Activated naive CD8-positive, alpha-beta T cell treated with anti-CD3 and anti-CD28 coated beads for 36 hours (primary cell): ENCODE results near the gene ARHGEF17. TPM values are rescaled to one million over a fixed set of nuclear protein-coding genes. Genes with fewer than 3 reads are reported as not detected.

Source experiments
- DNase-seq: peaks from one replicate; pipeline ENCODE4 v3.0.0; 2021
- H3K27ac Mint-ChIP-seq: one replicate; pipeline ENCODE4 v1.8.0; 2022; ENCODE audit warnings: mild to moderate bottlenecking, moderate library complexity, mixed read lengths
- H3K27me3 Mint-ChIP-seq: one replicate; pipeline ENCODE4 v1.8.0; 2022; ENCODE audit warnings: mild to moderate bottlenecking, mixed read lengths
- H3K36me3 Mint-ChIP-seq: one replicate; pipeline ENCODE4 v1.8.0; 2021; ENCODE audit warnings: mild to moderate bottlenecking, mixed read lengths
- H3K4me1 Mint-ChIP-seq: one replicate; pipeline ENCODE4 v1.8.0; 2021; ENCODE audit warnings: mixed read lengths
- H3K4me3 Mint-ChIP-seq: one replicate; pipeline ENCODE4 v1.8.0; 2022; ENCODE audit warnings: mild to moderate bottlenecking, moderate library complexity, mixed read lengths
- H3K9me3 Mint-ChIP-seq: one replicate; pipeline ENCODE4 v1.8.0; 2022; ENCODE audit warnings: mixed read lengths
- total RNA-seq, 2 experiments: library from RNA; stranded (reverse); gene quantifications; one replicate each; pipeline ENCODE4 v1.2.3, GENCODE V29; 2021

ARHGEF17 gene
- total RNA-seq, 2 experiments from 2014 or later = 0.08 TPM; not detected in 1

DNA sequence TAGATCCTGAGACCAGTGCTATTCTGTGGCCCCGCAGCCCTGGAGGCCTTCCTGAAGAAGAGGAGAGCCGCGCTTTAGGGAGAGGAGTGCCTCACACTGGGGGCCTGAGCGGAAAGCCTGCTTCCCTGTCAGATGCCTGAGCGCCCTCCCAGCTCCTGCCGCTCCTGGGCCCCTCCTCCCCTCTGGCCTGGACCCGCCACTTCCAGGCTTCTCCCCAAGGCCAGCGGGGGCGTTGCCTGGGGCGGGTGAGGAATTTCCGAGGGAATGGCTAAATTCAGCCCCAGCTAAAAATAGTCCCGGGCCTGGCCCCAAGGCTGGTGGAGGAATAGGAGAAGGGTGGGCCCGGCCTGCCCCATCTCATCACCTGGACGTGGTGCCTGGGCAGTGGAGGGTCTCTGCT is 15.4 kb downstream of the ARHGEF17 start:
- H3K27me3 Mint-ChIP-seq = no peaks in the 10 kb centered on the region
- H3K36me3 Mint-ChIP-seq = no peaks in the 10 kb centered on the region
- H3K27ac Mint-ChIP-seq = no peak overlapping the region
- no peaks in the 10 kb centered on the region for H3K9me3 Mint-ChIP-seq
- H3K4me1 Mint-ChIP-seq = peaks cover 8% of the 10 kb centered on the region
- no peak overlapping the region for H3K4me3 Mint-ChIP-seq
- DNase-seq = no peak

DNA sequence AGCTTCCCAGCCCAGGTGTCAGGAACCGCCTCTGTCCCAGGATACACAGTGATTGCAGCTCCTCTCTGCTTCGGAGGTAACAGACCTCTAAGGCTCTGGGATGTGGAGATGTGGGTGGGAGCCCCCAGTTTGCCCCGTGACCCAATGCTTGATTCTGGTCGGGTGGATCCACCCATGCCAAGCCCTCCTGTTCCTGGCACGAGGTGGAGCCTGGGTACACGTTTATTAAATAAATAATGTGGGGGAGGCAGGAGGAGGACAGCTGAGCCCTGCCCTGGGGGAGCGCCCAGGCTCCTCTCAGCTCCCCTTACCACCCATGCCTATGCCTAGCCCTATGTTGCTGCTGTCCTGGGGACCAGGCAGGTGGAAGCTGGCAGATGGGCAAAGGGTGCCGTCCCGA is 16.0 kb downstream of the ARHGEF17 start:
- Mint-ChIP-seq H3K27me3 (no peaks in the 10 kb centered on the region), H3K4me1 (peaks cover 8% of the 10 kb centered on the region), H3K36me3 (no peaks in the 10 kb centered on the region), H3K4me3 (no peak overlapping the region), H3K9me3 (no peaks in the 10 kb centered on the region), H3K27ac (no peak overlapping the region)
- DNase-seq = no peak

DNA sequence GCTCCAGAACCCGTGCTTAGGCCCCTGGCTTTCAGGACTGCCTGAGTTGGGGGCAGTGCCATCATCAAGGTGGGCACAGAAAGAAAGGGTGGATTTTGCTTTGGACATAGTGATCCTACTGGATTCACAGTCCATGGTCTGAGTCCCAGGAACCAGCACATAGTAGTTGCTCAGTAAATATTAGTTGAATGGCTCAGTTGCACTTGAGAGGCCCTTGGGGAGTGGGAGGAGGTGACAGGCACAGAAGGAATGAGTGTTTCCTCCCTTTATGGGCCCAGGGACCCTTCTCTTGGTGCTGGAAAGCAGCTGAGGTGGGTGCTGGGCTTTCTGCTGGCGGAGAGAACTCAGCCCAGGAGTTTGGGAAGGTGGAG is 16.6 kb downstream of the ARHGEF17 start:
- H3K4me3 Mint-ChIP-seq = no peak overlapping the region
- H3K36me3 Mint-ChIP-seq = no peaks in the 10 kb centered on the region
- no peaks in the 10 kb centered on the region for H3K9me3 Mint-ChIP-seq
- no peak for DNase-seq
- peaks cover 8% of the 10 kb centered on the region for H3K4me1 Mint-ChIP-seq
- H3K27me3 Mint-ChIP-seq = no peaks in the 10 kb centered on the region
- no peak overlapping the region for H3K27ac Mint-ChIP-seq

DNA sequence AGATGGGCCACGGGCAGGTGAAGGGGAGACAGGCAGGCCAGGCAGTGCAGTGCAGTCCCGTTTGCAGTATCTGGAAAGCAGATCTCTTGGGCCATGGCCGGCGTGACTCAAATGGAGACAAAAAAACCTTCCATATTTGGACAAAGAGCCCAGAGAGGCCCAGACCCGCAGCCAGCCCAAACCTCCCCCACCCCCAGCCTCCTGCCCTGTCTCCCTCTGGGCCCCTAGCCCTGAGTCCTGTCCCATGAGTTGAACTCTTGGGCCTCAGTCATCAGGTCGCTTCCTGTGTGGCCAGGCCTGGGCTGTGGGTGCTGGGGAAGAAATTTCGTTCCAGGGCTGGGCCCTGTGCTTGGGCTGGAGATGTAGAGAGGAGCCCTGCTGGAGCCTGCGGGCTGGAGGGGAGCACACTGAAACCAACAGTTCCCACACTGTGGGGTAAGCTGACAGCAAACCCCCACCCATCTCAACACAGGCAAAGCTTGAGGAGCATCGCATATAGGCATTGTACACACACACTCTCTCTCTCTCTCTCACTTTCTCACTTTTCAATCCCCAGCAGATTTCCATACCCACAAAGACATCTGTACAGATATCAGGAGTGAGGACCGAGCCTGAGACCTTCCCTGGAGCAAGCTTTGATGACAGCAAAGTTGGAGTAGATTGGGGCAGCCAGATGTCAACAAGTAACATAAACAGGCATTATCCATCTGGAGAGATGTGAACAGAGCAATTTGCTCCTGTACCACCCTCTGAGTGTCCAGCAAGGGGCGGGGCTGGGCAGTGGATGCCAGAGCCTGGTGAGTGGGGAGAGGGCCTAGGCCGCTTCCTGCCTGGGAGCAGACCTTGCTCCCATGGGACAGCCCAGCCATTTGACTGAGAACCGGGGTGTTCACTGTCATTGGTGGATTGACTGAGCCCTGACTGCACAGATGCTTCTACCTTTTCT is 17.2 kb downstream of the ARHGEF17 start:
- DNase-seq = no peak
- no peaks in the 10 kb centered on the region for H3K9me3 Mint-ChIP-seq
- H3K27ac Mint-ChIP-seq = no peak overlapping the region
- no peak overlapping the region for H3K4me3 Mint-ChIP-seq
- peaks cover 8% of the 10 kb centered on the region for H3K4me1 Mint-ChIP-seq
- H3K36me3 Mint-ChIP-seq = no peaks in the 10 kb centered on the region
- no peaks in the 10 kb centered on the region for H3K27me3 Mint-ChIP-seq

DNA sequence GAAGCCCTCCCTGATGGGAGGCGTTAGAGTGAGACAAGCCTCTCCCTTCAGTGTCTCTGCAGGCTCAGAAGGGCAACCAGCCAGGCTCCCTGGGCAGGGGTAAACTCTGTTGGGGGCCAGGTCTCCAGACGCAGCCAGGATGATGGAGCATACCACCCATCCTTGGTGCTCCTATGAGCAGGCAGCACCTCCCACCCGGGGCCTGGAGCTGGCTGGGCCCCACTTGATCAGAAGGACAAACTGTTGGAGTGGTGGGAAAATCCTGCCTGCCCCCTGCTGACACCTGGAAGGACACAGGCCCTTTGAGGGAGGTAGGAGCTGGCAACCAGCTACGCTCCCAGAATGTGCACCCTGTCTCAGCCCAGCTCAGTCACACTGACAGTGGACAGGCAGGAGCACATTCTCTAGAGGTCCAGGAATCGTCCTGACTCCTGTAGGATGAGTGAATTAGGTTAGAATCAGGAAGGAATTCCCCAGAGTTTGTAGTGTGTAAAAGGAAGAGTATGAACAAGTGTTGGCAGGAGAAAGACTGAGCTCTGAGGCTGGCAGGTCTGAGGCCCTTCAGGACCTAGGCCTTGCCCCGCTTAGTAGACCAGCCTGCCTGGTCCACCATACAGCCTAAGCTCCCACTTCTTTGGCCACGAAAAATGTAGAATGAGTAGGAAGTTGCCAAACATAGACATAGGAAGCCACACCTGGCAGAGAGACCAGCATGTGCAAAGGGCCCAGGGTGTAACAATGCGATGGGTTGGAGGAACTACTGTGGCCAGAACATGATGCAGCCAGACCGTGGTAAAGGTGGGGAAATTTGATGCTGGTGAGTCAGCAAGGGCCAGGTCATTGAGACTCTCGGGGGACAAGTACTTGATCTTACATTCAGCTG is 19.1 kb downstream of the ARHGEF17 start:
- Mint-ChIP-seq H3K27ac (no peak overlapping the region), H3K4me3 (no peak overlapping the region), H3K36me3 (no peaks in the 10 kb centered on the region), H3K4me1 (peaks cover 2% of the 10 kb centered on the region), H3K27me3 (no peaks in the 10 kb centered on the region), H3K9me3 (no peaks in the 10 kb centered on the region)
- DNase-seq = no peak

DNA sequence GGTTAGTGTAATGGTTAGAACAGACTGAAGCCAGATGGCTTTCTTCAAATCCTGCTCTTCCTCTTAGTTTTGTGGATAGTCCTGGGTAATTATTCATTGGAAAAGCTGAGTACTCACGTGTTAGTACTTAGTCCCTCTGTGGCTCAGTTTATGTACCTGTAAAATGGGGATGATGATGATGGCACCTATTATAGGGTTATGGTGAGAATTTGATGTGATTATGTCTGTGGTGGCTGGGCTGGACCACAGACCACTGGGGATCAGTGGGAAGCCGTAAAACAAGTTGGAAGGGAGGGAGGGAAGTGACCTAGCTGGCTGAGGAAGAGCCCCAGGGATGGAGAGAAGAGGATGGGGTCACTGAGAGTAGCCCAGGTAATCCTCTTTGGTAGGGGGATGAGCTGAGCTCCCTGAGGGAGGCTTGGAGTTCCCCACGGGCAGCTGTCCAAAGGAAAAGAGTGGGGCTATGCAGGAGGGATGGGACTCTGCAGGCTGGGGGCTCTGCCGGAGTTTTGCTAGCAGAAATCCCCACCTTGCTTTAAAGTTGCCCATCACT is 19.8 kb downstream of the ARHGEF17 start:
- DNase-seq = no peak
- Mint-ChIP-seq H3K4me1 (no peaks in the 10 kb centered on the region), H3K9me3 (no peaks in the 10 kb centered on the region), H3K27me3 (no peaks in the 10 kb centered on the region), H3K36me3 (no peaks in the 10 kb centered on the region), H3K4me3 (no peak overlapping the region), H3K27ac (no peak overlapping the region)

DNA sequence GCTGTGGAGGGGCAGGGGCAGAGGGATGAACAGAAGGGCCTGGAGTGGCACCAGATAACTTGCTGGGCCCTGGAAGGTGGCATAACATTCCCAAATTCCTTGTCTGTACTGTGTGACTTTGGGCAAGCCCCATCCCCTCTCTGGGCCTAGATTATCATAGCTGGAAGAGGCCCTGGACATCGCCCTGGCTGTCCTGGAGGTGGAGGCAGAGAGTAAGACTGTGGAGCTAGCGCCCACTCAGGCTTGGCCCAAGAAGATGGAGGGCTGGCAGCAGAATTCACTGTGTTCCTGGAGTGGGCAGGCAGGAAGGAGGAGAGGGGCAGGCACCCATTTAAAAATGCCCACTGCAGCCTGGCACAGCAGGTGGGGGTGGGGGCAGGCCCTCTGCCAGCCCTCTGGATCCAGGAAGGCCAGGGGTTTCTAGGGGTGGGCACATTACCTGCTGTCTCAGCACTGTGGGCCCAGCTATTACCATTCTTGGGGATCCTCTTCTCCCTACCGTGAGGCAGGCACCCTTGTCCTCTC is 22.6 kb downstream of the ARHGEF17 start:
- no peak overlapping the region for H3K27ac Mint-ChIP-seq
- H3K4me3 Mint-ChIP-seq = no peak overlapping the region
- peaks cover 1% of the 10 kb centered on the region for H3K4me1 Mint-ChIP-seq
- H3K36me3 Mint-ChIP-seq = no peaks in the 10 kb centered on the region
- DNase-seq = no peak
- H3K9me3 Mint-ChIP-seq = no peaks in the 10 kb centered on the region
- no peaks in the 10 kb centered on the region for H3K27me3 Mint-ChIP-seq

DNA sequence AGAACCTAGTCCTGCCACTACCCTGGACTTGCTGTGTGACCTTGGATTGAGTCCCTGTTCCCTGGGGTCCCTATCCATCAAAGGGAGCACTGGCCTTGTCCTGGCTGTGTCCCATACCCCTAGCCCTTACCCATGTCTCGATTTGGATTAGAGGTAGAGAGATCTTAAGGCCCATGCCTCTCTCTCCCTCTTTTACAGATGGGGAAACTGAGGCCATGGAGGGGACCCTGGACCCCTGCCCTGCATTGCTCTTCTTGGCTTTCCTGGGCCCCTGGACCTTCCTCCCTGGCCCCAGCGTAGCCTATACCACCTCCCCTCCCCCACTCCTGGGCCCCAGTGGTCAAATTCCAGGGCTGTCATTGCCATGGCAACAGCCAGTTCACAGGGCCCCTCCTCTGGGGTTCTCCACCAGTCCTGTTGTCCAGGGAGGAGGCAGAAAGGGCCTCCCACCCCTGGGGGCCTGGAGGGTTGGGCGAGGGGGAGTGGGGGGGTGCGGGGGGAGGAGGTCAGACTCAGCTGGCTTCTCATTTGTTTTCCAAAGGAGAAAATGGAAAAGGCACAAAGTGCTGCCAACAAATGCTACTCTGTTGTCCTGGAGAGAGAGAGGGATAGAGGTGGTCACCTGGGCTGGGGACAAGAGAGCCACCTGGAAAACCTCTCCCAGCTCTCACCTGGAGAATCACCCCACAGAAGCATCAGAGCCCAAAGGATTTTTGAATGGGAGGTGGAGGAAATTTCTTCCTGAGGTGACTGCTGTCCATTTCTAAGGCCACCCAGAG is 23.3 kb downstream of the ARHGEF17 start:
- Mint-ChIP-seq H3K27me3 (no peaks in the 10 kb centered on the region), H3K4me3 (no peak overlapping the region), H3K27ac (no peak overlapping the region), H3K4me1 (peaks cover 1% of the 10 kb centered on the region), H3K9me3 (no peaks in the 10 kb centered on the region), H3K36me3 (no peaks in the 10 kb centered on the region)
- DNase-seq = no peak

DNA sequence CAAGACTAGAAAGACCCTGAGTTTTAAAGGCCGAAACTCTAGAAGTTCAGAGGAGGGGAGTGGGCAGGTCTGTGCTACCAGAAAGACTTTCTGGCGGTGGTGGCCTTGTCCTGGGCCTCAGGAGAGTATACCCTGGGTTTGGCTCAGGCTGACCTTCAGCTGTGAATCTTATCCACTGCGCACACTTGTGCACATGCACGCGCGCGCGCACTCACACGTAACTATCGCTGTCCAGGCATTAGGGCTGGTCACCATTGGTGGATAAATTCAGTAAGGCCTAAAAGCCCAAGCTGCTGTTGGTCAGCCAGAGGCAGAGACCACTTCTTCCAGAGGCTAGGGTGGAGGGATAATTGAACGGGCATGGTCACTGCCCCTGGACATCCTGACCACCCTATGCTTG is 25.1 kb downstream of the ARHGEF17 start:
- Mint-ChIP-seq H3K4me1 (peaks cover 1% of the 10 kb centered on the region), H3K27ac (no peak overlapping the region), H3K36me3 (no peaks in the 10 kb centered on the region), H3K9me3 (no peaks in the 10 kb centered on the region), H3K27me3 (no peaks in the 10 kb centered on the region), H3K4me3 (no peak overlapping the region)
- no peak for DNase-seq

DNA sequence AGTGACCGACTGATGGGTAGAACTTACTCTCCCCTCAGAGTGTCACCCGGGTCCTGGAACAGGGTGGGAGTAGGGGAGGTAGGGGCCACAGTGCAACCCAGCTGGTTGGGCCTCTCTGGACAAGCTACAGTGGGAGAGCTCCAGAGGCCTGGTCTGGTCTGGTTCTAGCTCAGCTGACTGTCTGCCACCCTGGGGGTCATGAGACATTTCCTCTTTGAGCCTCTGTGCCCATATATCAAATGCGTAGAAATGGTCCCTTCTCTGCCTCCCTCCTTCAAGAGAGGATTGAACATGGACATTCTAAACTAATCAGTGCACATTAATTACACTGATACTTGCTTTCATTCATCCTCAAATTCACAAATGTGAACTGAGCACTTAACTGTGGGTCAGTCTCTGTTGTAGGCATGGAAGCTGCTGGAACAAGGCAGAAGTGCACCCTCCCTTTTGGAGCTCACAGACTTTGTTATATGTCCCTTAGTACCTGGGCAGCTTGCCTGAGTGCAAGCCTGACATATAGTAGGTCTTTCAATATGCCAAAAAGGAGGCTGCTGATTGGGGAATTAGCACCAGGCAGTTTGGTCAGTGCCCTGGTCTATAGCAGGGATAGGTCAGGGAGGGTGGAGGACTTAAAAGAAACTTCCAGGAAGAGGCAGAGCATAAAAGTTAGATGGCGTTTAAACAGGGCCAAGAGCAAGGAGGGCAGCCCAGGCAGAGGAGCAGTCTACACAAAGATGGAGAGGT is 25.7 kb downstream of the ARHGEF17 start:
- no peak overlapping the region for H3K4me3 Mint-ChIP-seq

DNA sequence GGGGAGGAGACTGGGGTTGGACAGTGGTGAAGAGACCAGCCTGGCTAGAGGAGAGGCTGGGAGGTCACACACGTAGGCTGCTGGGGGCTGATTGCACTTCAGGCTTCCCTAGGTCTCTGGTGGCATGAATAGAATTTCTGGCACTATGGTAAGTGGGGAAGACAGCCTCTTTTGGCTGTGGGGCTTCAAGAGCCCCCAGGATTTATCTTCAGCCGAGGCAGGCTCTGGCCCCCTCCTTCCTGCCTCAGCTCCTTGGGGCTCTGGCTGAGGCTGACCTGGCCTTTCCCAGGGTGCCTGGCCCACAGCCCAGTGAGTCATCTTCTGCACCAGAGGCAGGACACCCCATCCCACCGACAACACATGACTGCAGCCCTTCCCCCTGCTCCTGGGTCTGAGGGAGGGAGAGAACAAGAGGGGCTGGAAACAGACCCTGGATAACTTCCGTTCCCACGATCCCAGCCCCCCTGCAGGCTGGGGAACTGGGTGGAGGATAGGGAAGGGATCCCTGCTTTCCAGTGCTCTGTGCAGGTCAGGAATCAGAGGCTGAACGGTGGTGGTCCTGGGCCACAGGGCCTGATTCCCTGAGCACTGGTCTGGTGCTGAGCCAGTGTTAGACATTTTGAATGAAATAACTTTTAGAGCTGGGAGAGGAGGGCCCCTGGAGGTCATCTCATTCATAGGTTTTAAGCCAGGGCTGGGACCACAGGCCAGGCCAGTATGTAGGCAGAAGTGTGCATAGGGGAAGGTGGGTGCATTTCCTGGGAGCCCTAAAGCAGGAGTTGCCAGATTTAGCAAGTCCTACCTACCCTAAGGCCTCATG is 26.5 kb downstream of the ARHGEF17 start:
- no peaks in the 10 kb centered on the region for H3K36me3 Mint-ChIP-seq
- no peak overlapping the region for H3K4me3 Mint-ChIP-seq
- no peak overlapping the region for H3K27ac Mint-ChIP-seq
- DNase-seq = no peak
- peaks cover 1% of the 10 kb centered on the region for H3K4me1 Mint-ChIP-seq
- no peaks in the 10 kb centered on the region for H3K9me3 Mint-ChIP-seq
- H3K27me3 Mint-ChIP-seq = no peaks in the 10 kb centered on the region

More for the DNA sequence above, 25.7 kb downstream of the ARHGEF17 start:
- peaks cover 1% of the 10 kb centered on the region for H3K4me1 Mint-ChIP-seq
- H3K27ac Mint-ChIP-seq = no peak overlapping the region
- no peaks in the 10 kb centered on the region for H3K9me3 Mint-ChIP-seq
- H3K27me3 Mint-ChIP-seq = no peaks in the 10 kb centered on the region
- DNase-seq = no peak
- no peaks in the 10 kb centered on the region for H3K36me3 Mint-ChIP-seq

DNA sequence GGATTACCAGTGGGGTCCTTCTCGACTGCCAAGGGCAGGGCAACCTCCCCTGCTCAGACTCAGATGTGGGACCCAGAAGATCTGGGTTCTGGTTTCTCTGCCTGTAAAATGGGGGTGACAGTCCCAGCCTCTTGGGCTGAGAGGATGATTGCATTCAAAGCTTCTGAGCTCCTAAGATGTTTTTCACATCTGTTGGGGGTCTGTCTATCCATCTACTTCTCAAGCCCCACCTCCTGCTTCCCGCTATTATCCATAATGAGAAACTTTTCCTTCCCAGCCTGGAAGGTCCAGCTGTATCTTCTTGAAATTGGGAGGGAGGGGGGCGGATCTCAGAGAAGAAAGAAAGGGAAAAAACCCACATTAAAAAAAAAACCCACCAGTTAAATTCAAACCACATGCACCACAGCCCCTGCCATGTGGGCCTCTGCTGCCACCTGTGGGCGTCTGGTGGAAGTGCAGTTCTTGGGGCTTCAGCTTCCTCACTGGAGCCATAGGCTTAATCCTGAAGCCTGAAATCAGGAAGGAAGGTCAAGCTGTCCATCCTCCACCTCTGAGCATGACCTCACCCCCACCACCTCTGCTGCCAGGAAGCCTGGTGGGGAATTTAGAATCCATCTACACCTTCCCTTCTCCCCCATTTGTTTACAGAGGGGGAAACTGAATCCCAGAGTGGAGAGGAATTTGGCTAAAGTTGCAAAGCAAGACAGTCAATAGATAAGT is 27.3 kb downstream of the ARHGEF17 start:
- no peak overlapping the region for H3K4me3 Mint-ChIP-seq
- H3K27me3 Mint-ChIP-seq = no peaks in the 10 kb centered on the region

DNA sequence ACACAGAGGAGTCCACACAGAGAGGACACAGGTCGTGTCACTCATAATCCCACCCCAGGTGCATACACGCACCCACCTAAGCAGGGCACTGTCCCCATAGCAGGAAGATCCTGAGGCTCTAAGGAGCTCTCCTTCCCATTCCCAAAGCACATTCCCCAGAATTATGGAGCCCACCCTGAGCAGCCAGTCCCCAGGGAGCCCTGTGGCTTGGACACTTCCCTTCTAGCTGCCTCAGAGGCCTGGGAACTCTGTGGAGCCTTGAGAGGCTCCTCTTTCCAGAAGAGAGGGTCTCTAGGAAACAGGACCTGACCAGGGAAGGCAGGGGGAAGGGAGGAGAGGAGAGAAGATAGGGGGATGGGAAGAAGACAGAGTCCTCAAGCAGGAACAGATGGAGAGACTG is 29.8 kb downstream of the ARHGEF17 start:
- Mint-ChIP-seq H3K9me3 (no peaks in the 10 kb centered on the region), H3K27me3 (no peaks in the 10 kb centered on the region), H3K4me3 (no peak overlapping the region)

More for the DNA sequence above, 27.3 kb downstream of the ARHGEF17 start:
- Mint-ChIP-seq H3K4me1 (peaks cover 1% of the 10 kb centered on the region), H3K9me3 (no peaks in the 10 kb centered on the region), H3K27ac (no peak overlapping the region), H3K36me3 (no peaks in the 10 kb centered on the region)
- DNase-seq = peak; percentile 69

More for the DNA sequence above, 29.8 kb downstream of the ARHGEF17 start:
- DNase-seq = no peak
- H3K4me1 Mint-ChIP-seq = peaks cover 1% of the 10 kb centered on the region
- no peak overlapping the region for H3K27ac Mint-ChIP-seq
- no peaks in the 10 kb centered on the region for H3K36me3 Mint-ChIP-seq
